ENCODE measurements around the gene CASQ2.

CASQ2 gene

GRCh38 chr1:115768549-115768948, at the start of gene CASQ2:
Gene CASQ2 (minus strand): TSS chr1:115768714. CDS start chr1:115768541, 173 bp downstream.
- no peak for DNase-seq (ENCODE audit: low read depth in 2 of 2, low spot score in 1 of 2)

DNA sequence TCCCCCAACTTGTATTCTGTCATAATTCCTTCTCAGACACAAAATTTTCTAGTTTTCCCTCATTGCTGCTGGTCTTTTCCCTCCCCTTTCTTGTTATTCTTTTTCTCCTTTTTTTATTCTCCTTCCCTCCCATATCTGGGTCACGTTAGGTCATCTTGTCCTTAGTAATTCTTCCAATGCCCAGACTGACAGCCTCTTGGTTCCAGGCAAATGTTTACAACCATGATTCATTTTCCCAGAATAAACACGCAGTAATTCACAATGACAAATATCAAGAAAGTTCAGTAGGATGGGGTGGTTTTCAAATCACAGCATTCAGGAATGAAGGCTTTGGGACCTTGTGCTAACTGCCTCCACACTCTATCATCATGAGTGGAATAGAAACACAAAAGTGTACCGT, 47.2 kb upstream of the CASQ2 start:
- DNase-seq (ENCODE audit: low read depth in 2 of 2, low spot score in 1 of 2) = no peak

DNA sequence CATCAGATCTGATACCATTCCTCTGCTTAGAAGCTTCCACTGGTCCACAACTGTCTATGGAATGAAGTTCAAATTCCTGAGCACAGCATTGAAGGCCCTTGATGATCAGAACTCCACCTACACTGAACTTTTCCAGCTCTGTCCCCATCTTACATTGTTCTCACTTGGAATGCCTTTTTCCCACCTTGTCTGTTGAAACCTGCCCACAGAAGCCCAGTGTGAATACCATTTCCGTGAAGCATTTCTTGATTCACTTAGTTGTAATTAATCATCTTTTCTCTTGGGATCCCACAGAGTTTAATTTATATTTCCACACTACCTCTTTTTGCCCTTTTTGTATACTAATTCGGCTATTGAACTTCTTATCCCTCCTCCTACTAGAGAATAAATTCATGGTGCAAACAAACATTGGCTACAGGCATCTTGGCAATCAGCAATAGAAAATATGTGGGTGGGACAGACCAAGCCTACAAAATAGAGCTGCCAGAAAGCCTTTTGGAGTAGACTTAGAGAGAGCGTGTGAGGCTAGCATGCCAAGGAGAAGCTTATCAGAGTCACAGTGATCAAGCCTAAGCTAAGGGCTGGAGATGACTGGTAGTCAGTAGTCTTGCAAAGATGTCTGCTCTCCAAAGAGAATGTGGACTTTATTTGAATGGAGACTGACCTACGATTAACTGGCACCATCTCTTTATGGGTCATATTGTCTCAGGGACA, 46.3 kb upstream of the CASQ2 start:
- DNase-seq (ENCODE audit: low read depth in 2 of 2, low spot score in 1 of 2) = no peak

GRCh38 chr1:115813727-115814126, 45.2 kb upstream of the CASQ2 start:
- no peak for DNase-seq (ENCODE audit: low read depth in 2 of 2, low spot score in 1 of 2)

- no peak for DNase-seq (ENCODE audit: low read depth in 2 of 2, low spot score in 1 of 2)
Observed at GRCh38 chr1:115811140-115811828, 42.8 kb upstream of the CASQ2 start.

DNA sequence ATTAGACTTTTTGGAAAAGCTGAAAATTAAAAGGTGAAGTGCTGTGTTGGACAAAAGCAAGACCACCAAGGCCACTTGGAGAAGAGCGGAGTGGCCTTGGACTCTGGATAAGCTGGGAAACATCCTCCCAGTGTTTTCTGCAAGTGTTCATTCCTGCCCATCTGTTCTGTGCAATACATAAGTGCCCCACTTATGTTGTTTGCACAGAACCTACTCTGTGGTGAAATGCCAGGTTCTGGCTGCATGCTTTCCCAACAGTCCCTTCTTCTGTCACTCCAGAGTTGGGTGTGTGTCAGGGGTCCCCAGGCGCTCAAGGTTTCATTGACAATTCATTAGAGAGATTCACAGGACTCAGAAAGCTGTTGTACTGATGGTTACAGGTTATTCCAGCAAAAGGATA, 42.1 kb upstream of the CASQ2 start:
- DNase-seq (ENCODE audit: low read depth in 2 of 2, low spot score in 1 of 2) = no peak

DNA sequence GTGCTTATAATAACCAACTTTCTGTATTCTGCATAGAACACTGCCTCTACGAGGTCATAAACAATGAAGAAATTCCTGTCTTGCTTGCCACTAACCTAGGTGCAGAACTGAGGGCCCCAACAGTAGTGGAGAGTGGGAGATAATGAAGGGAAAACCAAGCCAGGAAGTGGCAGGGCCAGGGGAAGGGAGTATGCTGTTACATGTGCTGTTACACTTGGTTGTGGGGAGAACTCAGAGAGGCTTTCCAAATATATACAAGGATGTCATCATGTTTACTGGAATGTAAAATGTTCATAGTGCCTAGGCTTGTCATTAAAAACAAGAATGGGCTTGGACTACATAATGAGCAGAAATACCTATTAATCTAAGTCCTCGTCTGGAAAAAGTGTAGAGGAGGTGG, 41.3 kb upstream of the CASQ2 start:
- DNase-seq (ENCODE audit: low read depth in 2 of 2, low spot score in 1 of 2) = no peak

DNA sequence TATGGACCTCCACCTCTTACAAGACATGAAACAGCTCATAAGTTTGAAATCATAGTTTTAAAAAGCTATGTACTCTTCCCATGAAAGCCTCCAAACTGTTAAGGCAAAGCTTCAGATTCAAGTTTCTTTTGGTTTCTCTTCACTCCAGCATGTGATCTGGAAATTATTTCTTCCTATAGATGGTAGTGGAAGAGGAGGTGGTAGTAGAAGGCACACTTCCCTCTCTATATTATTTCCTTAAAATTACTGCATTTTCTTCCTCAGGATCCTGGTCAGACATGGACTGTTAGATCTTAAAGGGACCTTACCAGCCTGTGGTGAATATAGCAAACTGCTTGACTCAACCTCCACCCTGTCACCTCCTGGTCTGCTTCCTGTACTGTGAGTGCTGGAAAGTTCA, 40.6 kb upstream of the CASQ2 start:
- no peak for DNase-seq (ENCODE audit: low read depth in 2 of 2, low spot score in 1 of 2)

- no peak for DNase-seq (ENCODE audit: low read depth in 2 of 2, low spot score in 1 of 2)
Observed at GRCh38 chr1:115807723-115808122, 39.2 kb upstream of the CASQ2 start.

DNA sequence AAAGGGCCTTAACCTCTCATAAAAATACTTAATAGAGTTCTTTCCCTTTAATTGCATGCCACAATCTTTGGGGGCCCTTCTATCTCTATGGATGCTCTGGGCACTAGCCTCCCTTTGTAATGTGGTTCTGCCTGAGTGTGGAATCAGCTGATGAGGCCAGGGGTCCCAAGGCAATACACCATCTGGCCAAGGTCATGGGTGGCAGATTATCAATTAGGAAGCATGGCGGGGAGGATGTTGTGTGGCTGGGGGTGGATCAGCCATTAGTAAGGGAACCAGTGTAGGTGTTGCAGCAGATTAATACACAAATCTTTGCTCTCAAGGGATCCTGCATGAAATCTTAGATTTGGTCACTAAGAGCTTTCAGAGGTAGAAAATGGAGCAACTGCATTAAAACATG, 37.1 kb upstream of the CASQ2 start:
- DNase-seq (ENCODE audit: low read depth in 2 of 2, low spot score in 1 of 2) = no peak

DNA sequence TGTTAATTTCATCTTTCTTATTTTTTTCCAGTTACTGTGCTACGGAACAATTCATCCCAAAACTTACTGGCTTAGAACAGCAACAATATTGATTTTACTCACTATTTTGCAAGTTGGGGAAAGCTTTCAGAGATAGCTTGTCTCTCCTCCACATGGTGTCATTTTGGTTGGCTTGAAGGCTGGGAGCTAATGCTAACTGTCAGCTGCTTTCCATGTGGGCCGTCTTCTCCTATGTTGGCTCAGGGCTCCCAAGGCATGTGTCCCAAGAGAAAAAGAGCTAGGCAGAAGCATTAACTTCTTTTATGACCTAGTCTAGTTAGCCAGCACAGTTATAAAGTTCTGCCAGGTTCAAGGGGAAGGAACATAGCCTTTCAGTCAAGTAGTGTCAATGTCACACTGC, 33.9 kb upstream of the CASQ2 start:
- DNase-seq (ENCODE audit: low read depth in 2 of 2, low spot score in 1 of 2) = no peak

- no peak for DNase-seq (ENCODE audit: low read depth in 2 of 2, low spot score in 1 of 2)
Observed at GRCh38 chr1:115797486-115797885, 29.0 kb upstream of the CASQ2 start.

DNA sequence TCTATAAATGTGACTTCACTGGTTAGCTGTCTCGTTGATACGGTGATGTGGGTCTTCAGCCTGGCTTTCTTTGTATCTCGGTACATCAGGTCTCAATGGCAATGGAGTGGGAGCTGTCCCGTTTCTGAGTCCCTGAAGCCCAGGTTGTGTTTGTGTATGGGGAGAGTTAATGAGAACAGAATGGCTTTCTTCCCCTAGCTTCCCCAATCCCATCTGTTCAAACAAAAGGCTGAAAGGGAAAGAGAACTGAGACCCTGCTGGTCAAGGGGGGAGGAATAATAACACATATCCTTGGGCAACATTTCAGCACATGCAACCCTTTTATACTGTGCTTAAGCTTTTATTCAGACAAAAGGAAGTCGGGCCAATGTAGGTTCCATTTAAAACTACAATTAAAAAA, 28.4 kb upstream of the CASQ2 start:
- no peak for DNase-seq (ENCODE audit: low read depth in 2 of 2, low spot score in 1 of 2)

- DNase-seq (ENCODE audit: low read depth in 2 of 2, low spot score in 1 of 2) = no peak
Observed at GRCh38 chr1:115796036-115796435, 27.5 kb upstream of the CASQ2 start.

- DNase-seq (ENCODE audit: low read depth in 2 of 2, low spot score in 1 of 2) = no peak
Observed at GRCh38 chr1:115794976-115795639, 26.6 kb upstream of the CASQ2 start.

DNA sequence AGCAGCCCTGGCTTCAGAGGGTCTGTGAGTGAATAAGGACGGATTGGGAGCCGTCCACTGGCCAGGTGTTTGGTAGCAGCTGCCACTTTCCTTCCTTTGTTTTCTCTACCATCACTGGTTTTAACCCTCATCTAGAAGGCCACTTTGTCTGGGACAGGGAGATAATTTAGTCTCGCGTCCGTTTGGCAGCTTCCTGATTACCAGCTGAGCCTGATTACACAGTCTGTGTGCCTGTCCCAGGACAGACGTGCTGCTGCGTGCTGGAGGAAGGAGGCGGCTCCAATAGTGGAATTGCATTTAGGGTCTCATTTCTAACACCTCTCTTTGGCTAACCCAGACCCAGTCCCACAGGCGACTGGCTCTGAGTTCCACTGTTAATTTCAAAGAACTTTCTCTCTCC, 24.6 kb upstream of the CASQ2 start:
- DNase-seq (ENCODE audit: low read depth in 2 of 2, low spot score in 1 of 2) = no peak

DNA sequence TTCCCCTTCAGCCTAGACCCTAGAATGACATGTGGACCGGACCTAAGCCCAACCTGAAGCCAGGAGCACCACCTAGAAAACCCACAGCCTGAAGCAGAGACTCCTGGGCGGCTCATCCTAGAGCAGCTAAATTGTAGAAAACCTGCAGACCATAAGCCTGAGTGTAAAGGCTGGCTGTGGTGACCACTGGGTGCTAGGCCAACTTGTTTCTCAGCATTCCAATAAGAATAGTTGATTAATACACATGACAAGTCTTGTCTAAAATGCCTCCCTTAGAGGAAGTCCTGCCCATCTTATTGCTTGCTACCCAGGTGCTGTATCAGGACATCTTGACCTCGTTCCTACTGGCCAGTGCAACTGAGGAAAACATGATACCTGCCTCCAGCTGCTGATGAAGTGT, 23.3 kb upstream of the CASQ2 start:
- DNase-seq (ENCODE audit: low read depth in 2 of 2, low spot score in 1 of 2) = no peak

DNA sequence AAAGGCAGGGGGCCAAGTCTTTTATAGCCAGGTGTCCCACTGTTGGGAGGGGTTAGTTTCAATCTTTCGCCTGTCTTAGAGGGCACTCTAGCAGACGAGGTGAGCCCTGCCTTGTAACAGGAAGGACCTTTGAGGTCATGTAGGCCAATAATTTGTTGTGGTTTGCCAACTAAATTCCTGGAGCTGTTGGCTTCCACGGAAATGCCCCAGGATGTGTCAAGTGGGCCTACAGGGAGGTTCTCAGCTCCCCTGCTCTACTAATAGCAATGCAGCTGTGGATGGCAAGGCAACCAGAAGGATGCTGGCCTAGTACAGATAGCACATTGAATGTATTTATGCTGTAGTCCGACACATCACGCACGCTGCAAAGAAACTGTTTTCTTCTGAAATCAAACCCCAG, 22.3 kb upstream of the CASQ2 start:
- DNase-seq (ENCODE audit: low read depth in 2 of 2, low spot score in 1 of 2) = no peak

- DNase-seq (ENCODE audit: low read depth in 2 of 2, low spot score in 1 of 2) = no peak
Observed at GRCh38 chr1:115790356-115790755, 21.8 kb upstream of the CASQ2 start.

DNA sequence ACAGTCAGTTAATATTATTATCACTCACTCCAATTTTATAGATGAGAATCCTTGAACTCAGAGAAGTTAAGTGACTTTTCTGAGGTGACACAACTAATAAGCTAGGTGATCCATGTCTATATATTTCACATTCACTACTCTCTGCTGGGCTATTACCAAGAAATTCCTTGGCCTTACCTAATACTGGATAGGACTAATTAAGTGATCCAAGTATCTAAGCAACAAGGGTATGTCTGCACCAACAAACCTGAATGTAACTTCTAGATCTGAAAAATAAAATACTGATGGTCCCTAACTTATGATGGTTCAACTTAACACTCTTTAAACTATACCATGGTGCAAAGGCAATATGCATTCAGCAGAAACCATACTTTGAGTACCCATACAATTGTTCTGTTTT, 14.8 kb upstream of the CASQ2 start:
- DNase-seq (ENCODE audit: low read depth in 2 of 2, low spot score in 1 of 2) = no peak

DNA sequence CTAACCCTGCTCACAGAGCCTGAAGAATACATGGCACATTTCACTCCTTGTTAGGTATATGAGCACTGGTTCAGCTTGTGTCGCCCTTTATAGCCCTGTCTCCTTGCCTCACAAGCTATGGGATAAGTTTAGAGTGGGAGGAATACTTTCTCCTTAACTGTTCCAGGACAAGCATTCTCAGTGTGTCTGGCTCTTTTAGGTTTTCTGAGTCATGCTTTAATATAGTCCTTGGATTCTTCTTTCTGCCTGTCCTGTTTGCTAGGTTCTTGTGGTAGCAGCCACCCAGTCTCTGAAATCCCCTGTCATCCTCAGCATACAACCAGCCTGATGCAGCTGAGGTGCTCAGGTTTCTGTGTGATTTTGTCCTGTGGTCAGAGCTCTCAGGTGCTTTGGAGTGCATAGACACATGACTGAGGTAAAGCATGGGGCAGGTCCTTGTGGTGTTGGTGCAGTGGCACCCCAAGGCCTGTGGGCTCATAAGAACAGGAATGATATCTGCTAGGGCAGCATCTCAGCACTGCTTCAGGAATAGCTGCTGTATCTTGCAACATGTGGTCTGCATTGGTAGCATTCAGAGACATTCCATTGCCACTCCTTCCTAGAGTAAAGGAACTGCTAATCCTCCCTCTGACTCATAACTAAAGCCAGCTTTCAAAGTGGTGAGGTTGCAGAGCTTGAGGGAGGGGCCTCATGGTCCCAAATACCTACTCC, 14.2 kb upstream of the CASQ2 start:
- no peak for DNase-seq (ENCODE audit: low read depth in 2 of 2, low spot score in 1 of 2)

DNA sequence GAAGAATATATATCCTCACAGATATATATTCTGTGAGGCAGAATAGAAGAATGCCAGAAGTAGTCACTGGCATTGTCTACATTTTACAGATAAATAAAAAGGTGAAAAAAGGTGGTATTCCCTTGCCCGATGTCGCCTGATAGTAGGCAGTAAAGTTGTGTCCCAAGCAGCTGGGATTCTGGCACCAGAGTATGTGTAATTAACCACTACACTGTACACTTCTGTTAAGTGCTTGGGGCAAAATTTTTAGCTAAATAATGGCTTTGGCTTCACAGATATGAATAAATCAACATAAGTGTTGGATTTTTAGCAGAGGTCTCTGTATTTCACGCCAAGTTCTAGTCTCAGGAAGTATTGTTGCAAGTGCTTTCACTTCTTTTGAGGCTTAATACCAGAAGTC, 13.3 kb upstream of the CASQ2 start:
- no peak for DNase-seq (ENCODE audit: low read depth in 2 of 2, low spot score in 1 of 2)

All from stimulated activated CD8-positive, alpha-beta memory T cell treated with anti-CD3 and anti-CD28 coated beads, Interleukin-4, amount 100 ng/mL, for 1 hour (primary cell).